ENCODE measurements around the gene SNX22.

- TF ChIP-seq CTCF (IDR thresholded peaks at IDR 0.05; ENCODE audit: low read length) = no peak
- no peak for TF ChIP-seq EZH2phosphoT487 (IDR thresholded peaks at IDR 0.05; ENCODE audit: low read length)
- TF ChIP-seq EZH2 (optimal IDR thresholded peaks at IDR 0.05; ENCODE audit: low read depth, low read length) = no peak
These were observed 6.1 kb downstream of the SNX22 start for GRCh38 chr15:64157599-64158125.
